Measurements from ENCODE around the gene KLC1.
"Not testable (repeated sequence)": the region's sequence is repeated elsewhere in the genome, so short reads cannot be mapped to it uniquely, and the experiment has no call there.

KLC1 gene

GRCh38 chr14:103607822-103608221, 21.2 kb upstream of the KLC1 start:
- TF ChIP-seq CTCF (IDR thresholded peaks at IDR 0.05; ENCODE audit: unreplicated experiment in 3 of 3), result no peak
- peaks cover 22% of the 10 kb centered on the region for H3K27me3 Mint-ChIP-seq (ENCODE audit: low read depth)
- H3K27ac Mint-ChIP-seq, result peak overlapping the region; percentile 7 to 63 (median 48)
- H3K4me1 Mint-ChIP-seq, result peaks cover 21% of the 10 kb centered on the region
- peak overlapping the region; percentile 35 to 69 (median 56) for H3K4me3 Mint-ChIP-seq
- peaks cover 13% of the 10 kb centered on the region for H3K36me3 Mint-ChIP-seq (ENCODE audit: low read depth)
- H3K9me3 Mint-ChIP-seq, result peaks cover 13% of the 10 kb centered on the region

- not testable (repeated sequence) for H3K27ac Mint-ChIP-seq
- peaks cover 21% of the 10 kb centered on the region for H3K4me1 Mint-ChIP-seq
- H3K4me3 Mint-ChIP-seq, result peak overlapping the region in 1 of 3 experiments; percentile 30
- peaks cover 22% of the 10 kb centered on the region for H3K27me3 Mint-ChIP-seq (ENCODE audit: low read depth)
- H3K36me3 Mint-ChIP-seq (ENCODE audit: low read depth), result peaks cover 13% of the 10 kb centered on the region
- peaks cover 15% of the 10 kb centered on the region for H3K9me3 Mint-ChIP-seq
Observed at GRCh38 chr14:103609081-103609480, 19.9 kb upstream of the KLC1 start.

GRCh38 chr14:103611215-103611614, 17.8 kb upstream of the KLC1 start:
- Mint-ChIP-seq H3K9me3 (peaks cover 15% of the 10 kb centered on the region), H3K36me3 (ENCODE audit: low read depth) (peaks cover 13% of the 10 kb centered on the region), H3K4me3 (no peak overlapping the region)

GRCh38 chr14:103613517-103613916, 15.5 kb upstream of the KLC1 start:
- H3K4me3 Mint-ChIP-seq, result no peak overlapping the region
- no peak overlapping the region for H3K27ac Mint-ChIP-seq
- peaks cover 10% of the 10 kb centered on the region for H3K27me3 Mint-ChIP-seq (ENCODE audit: low read depth)
- no peak for TF ChIP-seq CTCF (IDR thresholded peaks at IDR 0.05; ENCODE audit: unreplicated experiment in 3 of 3)
- peaks cover 13% of the 10 kb centered on the region for H3K36me3 Mint-ChIP-seq (ENCODE audit: low read depth)
- peaks cover 5% of the 10 kb centered on the region for H3K4me1 Mint-ChIP-seq
- peaks cover 15% of the 10 kb centered on the region for H3K9me3 Mint-ChIP-seq

More at GRCh38 chr14:103611215-103611614, 17.8 kb upstream of the KLC1 start:
- H3K4me1 Mint-ChIP-seq, result peaks cover 21% of the 10 kb centered on the region
- TF ChIP-seq CTCF (IDR thresholded peaks at IDR 0.05; ENCODE audit: unreplicated experiment in 3 of 3), result no peak
- H3K27me3 Mint-ChIP-seq (ENCODE audit: low read depth), result peaks cover 26% of the 10 kb centered on the region
- no peak overlapping the region for H3K27ac Mint-ChIP-seq

GRCh38 chr14:103616635-103617300, 12.2 kb upstream of the KLC1 start:
- no peak overlapping the region for H3K27ac Mint-ChIP-seq
- no peak overlapping the region for H3K4me3 Mint-ChIP-seq
- H3K4me1 Mint-ChIP-seq, result no peaks in the 10 kb centered on the region
- peaks cover 2% of the 10 kb centered on the region for H3K9me3 Mint-ChIP-seq
- H3K36me3 Mint-ChIP-seq (ENCODE audit: low read depth), result no peaks in the 10 kb centered on the region
- no peak for TF ChIP-seq CTCF (IDR thresholded peaks at IDR 0.05; ENCODE audit: unreplicated experiment in 3 of 3)
- H3K27me3 Mint-ChIP-seq (ENCODE audit: low read depth), result peaks cover 3% of the 10 kb centered on the region

- H3K4me1 Mint-ChIP-seq, result peaks cover 5% of the 10 kb centered on the region
- H3K27me3 Mint-ChIP-seq (ENCODE audit: low read depth), result peaks cover 3% of the 10 kb centered on the region
- TF ChIP-seq CTCF (IDR thresholded peaks at IDR 0.05; ENCODE audit: unreplicated experiment in 3 of 3), result no peak
- no peaks in the 10 kb centered on the region for H3K9me3 Mint-ChIP-seq
- H3K27ac Mint-ChIP-seq, result no peak overlapping the region
- H3K4me3 Mint-ChIP-seq, result no peak overlapping the region
- no peaks in the 10 kb centered on the region for H3K36me3 Mint-ChIP-seq (ENCODE audit: low read depth)
Observed at GRCh38 chr14:103619057-103619456, 10.0 kb upstream of the KLC1 start.

Measured in nephron (organoid).